Activated CD8-positive, alpha-beta T cell treated with anti-CD3 and anti-CD28 coated beads for 36 hours (primary cell): ENCODE data around the gene OLFM1. TPM values are rescaled to one million over a fixed set of nuclear protein-coding genes. Genes with fewer than 3 reads are reported as not detected.

Source experiments
- ATAC-seq: fragments of 200-7000 bp; cut with Tn5 transposase; one replicate; pipeline ENCODE4 v1.10.0; 2021; ENCODE audit warnings: mild to moderate bottlenecking, moderate library complexity
- CTCF ChIA-PET: fragments of 350-600 bp; sonication (Branson Sonifier 250); formaldehyde crosslinking; loops from one replicate; lab custom pipeline; 2021; ENCODE audit warnings: antibody characterized with exemption; lab: Charles Lee
- POLR2A ChIA-PET: fragments of 350-600 bp; sonication (Branson Sonifier 250); formaldehyde crosslinking; loops from one replicate; lab custom pipeline; 2021; ENCODE audit warnings: antibody characterized with exemption; lab: Charles Lee
- DNase-seq: peaks from one replicate; pipeline ENCODE4 v3.0.0-alpha.2; 2020
- H3K27ac Mint-ChIP-seq: one replicate; pipeline ENCODE4 v1.8.0; 2021; ENCODE audit warnings: mild to moderate bottlenecking, mixed read lengths
- H3K27me3 Mint-ChIP-seq: one replicate; pipeline ENCODE4 v1.8.0; 2021; ENCODE audit warnings: mixed read lengths
- H3K36me3 Mint-ChIP-seq: one replicate; pipeline ENCODE4 v1.8.0; 2021; ENCODE audit warnings: low read depth, mixed read lengths
- H3K4me1 Mint-ChIP-seq: one replicate; pipeline ENCODE4 v1.8.0; 2021; ENCODE audit warnings: low read depth, mixed read lengths
- H3K4me3 Mint-ChIP-seq: one replicate; pipeline ENCODE4 v1.8.0; 2021; ENCODE audit warnings: mild to moderate bottlenecking, moderate library complexity, mixed read lengths
- H3K9me3 Mint-ChIP-seq: one replicate; pipeline ENCODE4 v1.8.0; 2021; ENCODE audit warnings: mixed read lengths
- CTCF ChIP-seq: fragments of 200-600 bp; IDR thresholded peaks from one replicate; pipeline ENCODE4 v1.8.0; 2022; ENCODE audit warnings: antibody characterized with exemption, mild to moderate bottlenecking
- intact Hi-C: fragments of 100-400 bp; cut with micrococcal nuclease; formaldehyde crosslinking; loops from one replicate; pipeline ENCODE4 v1.10.0; 2022
- total RNA-seq, 2 experiments: library from RNA; stranded (reverse); gene quantifications; one replicate each; pipeline ENCODE4 v1.2.3, GENCODE V29; 2021

Gene OLFM1
- total RNA-seq, 2 experiments from 2014 or later = not detected

GRCh38 chr9:135163023-135163780 lies 75.7 kb downstream of the OLFM1 start:
- intact Hi-C loops = no loop called here
- no peak for ATAC-seq
- Mint-ChIP-seq H3K27ac (no peak overlapping the region), H3K27me3 (peaks cover 3% of the 10 kb centered on the region), H3K9me3 (no peaks in the 10 kb centered on the region), H3K4me1 (no peaks in the 10 kb centered on the region), H3K4me3 (no peak overlapping the region), H3K36me3 (no peaks in the 10 kb centered on the region)
- no peak for TF ChIP-seq CTCF
- CTCF ChIA-PET = no interaction called here
- POLR2A ChIA-PET = no interaction called here
- DNase-seq = no peak

- CTCF ChIA-PET = no interaction called here
- POLR2A ChIA-PET = no interaction called here
- intact Hi-C loops = no loop called here
Observed at GRCh38 chr9:135164036-135164435, 76.6 kb downstream of the OLFM1 start.

GRCh38 chr9:135165003-135165711 lies 77.7 kb downstream of the OLFM1 start:
- ChIA-PET POLR2A (no interaction called here), CTCF (no interaction called here)
- intact Hi-C loops = no loop called here
- Mint-ChIP-seq H3K4me1 (no peaks in the 10 kb centered on the region), H3K27ac (no peak overlapping the region), H3K9me3 (no peaks in the 10 kb centered on the region), H3K27me3 (peaks cover 3% of the 10 kb centered on the region), H3K4me3 (no peak overlapping the region), H3K36me3 (no peaks in the 10 kb centered on the region)
- no peak for TF ChIP-seq CTCF
- DNase-seq = no peak
- no peak for ATAC-seq

More at GRCh38 chr9:135164036-135164435, 76.6 kb downstream of the OLFM1 start:
- Mint-ChIP-seq H3K27me3 (peaks cover 3% of the 10 kb centered on the region), H3K27ac (no peak overlapping the region), H3K36me3 (no peaks in the 10 kb centered on the region), H3K4me1 (no peaks in the 10 kb centered on the region), H3K9me3 (no peaks in the 10 kb centered on the region), H3K4me3 (no peak overlapping the region)
- no peak for TF ChIP-seq CTCF
- ATAC-seq (no peak), DNase-seq (no peak)

- no peak for ATAC-seq
- Mint-ChIP-seq H3K27me3 (peaks cover 2% of the 10 kb centered on the region), H3K36me3 (no peaks in the 10 kb centered on the region), H3K9me3 (no peaks in the 10 kb centered on the region), H3K4me3 (no peak overlapping the region), H3K27ac (no peak overlapping the region), H3K4me1 (no peaks in the 10 kb centered on the region)
- intact Hi-C loops = no loop called here
- POLR2A ChIA-PET = no interaction called here
- CTCF ChIA-PET = no interaction called here
- no peak for DNase-seq
- no peak for TF ChIP-seq CTCF
Observed at GRCh38 chr9:135165756-135166519, 78.5 kb downstream of the OLFM1 start.
